Heart right ventricle (tissue), 16 donors: Measurements from ENCODE around the gene SYNE1. TPM values are rescaled to one million over a fixed set of nuclear protein-coding genes. Genes with fewer than 3 reads are reported as not detected.

ENCODE experiments used
- ATAC-seq, 8 donors: fragments of 200-7000 bp; cut with Tn5 transposase; one replicate each; pipeline ENCODE4 v1.9.1; 2020; ENCODE audit warnings: mild to moderate bottlenecking in 8 of 8, moderate library complexity in 8 of 8, moderate number of reproducible peaks in 1 of 8
- DNase-seq, 2 donors: peaks; one replicate each; pipeline ENCODE4 v3.0.0-alpha.2; 2020
- H3K27ac ChIP-seq, 10 donors: fragments of 200-600 bp; sonication (generic) in 2 of 10; one replicate each; pipeline versions ENCODE4 v1.5.0 to v1.8.0; 2020 to 2022; ENCODE audit warnings: mild to moderate bottlenecking in 3 of 10
- H3K27me3 ChIP-seq, 7 donors: fragments of 200-600 bp; one replicate each; pipeline ENCODE4 v1.8.0; 2021 to 2022; ENCODE audit warnings: mild to moderate bottlenecking in 2 of 7
- H3K36me3 ChIP-seq, 9 donors: fragments of 200-600 bp; sonication (generic) in 1 of 9; one replicate each; pipeline versions ENCODE4 v1.5.0 to v1.8.0; 2020 to 2022; ENCODE audit warnings: mild to moderate bottlenecking in 2 of 9
- H3K4me1 ChIP-seq, 9 donors: fragments of 200-600 bp; sonication (generic) in 1 of 9; one replicate each; pipeline versions ENCODE4 v1.5.0 to v1.8.0; 2020 to 2022; ENCODE audit warnings: mild to moderate bottlenecking in 4 of 9
- H3K4me3 ChIP-seq, 10 donors: fragments of 200-600 bp; sonication (generic) in 2 of 10; one replicate each; pipeline versions ENCODE4 v1.5.0 to v1.8.0; 2020 to 2022; ENCODE audit warnings: mild to moderate bottlenecking in 7 of 10, moderate library complexity in 2 of 10
- H3K9me3 ChIP-seq, 11 donors: fragments of 200-600 bp in 10 of 11; sonication (generic) in 2 of 11; one replicate each; pipeline versions ENCODE4 v1.5.0 to v1.8.0; 2013 to 2022; ENCODE audit warnings: mild to moderate bottlenecking in 2 of 11, control low read depth in 1 of 11, moderate library complexity in 1 of 11
- WGBS, 2 donors: extraction: QIAGEN DNeasy Blood & Tissue Kit; methylation state at CpG; one replicate each; pipeline ENCODE4 v1.1.7; 2013; ENCODE audit warnings: inconsistent platforms in 1 of 2; 5-methylcytosine and 5-hydroxymethylcytosine counted together
- intact Hi-C, 10 donors: fragments of 100-400 bp; cut with DNase I; formaldehyde crosslinking; loops; one replicate each; pipeline versions ENCODE4 v1.11.1 to v1.14.2; 2022
- polyA plus RNA-seq, 2 donors: library from polyadenylated mRNA; stranded (reverse); fragments of 200-250 nt; gene quantifications; one replicate each; pipeline ENCODE4 v1.2.3, GENCODE V29; 2013
- total RNA-seq, 10 donors: library from RNA; stranded (reverse); fragmentation: NEBNext Ultra II Directional in 3 of 10; extraction: Animal tissue kit (Norgen Biotek cat#: 25700) in 3 of 10; gene quantifications; one replicate each; pipeline versions ENCODE4 v1.2.1 to v1.2.4, GENCODE V29; 2021 to 2023
- TF ChIP-seq, protein P1 (sequence below), 9 donors: fragments of 200-600 bp; sonication (generic) in 2 of 9; IDR thresholded peaks; one replicate each; pipeline versions ENCODE4 v1.5.0 to v1.8.0; 2021 to 2022; ENCODE audit warnings: antibody characterized with exemption in 9 of 9, mild to moderate bottlenecking in 5 of 9, moderate library complexity in 1 of 9
- donor health status: Arrhythmogenic right ventricular cardiomyopathy.
- donor health status: ischemic (EF 13 %, LVEDD 7.1; RV severe dilation, severe dysfunction).
- donor health status: healthy with polysubstance abuse.
- donor health status: DM: no; HTN: yes; CAD: no.
- donor health status: DM: no; HTN: no; CAD: no.
- donor health status: ischemic (EF 25% LVEDD 6.9; RV normal size, moderate dysfunction).
- donor health status: ischemic (EF 25% LVEDD 5.7; RV mildly dilated, moderate dysfunction).
- donor health status: healthy.
- donor health status: DM: yes; HTN: yes; CAD: no.
- donor health status: Ischemic cardiomyopathy.
- donor health status: ischemic (EF 35%, LVEDD 5.7; RV mildly dilated, moderate dysfunction).
- donor health status: nonischemic (EF 11% LVEDD 7.7; RV severe dilation, severe dysfunction).
- donor health status: DM: yes; HTN: yes; CAD: no.
- donor health status: PGD.
- donor health status: ischemic (EF 29% LVEDD 5.4; RV normal size, mild dysfunction).
- donor health status: nonischemic (EF 23%, LVEDD 6.1; RV moderate dilation, normal function).

SYNE1 gene
- total and polyA plus RNA-seq, 12 donors = 18.9 to 176 (median 126) TPM

DNA sequence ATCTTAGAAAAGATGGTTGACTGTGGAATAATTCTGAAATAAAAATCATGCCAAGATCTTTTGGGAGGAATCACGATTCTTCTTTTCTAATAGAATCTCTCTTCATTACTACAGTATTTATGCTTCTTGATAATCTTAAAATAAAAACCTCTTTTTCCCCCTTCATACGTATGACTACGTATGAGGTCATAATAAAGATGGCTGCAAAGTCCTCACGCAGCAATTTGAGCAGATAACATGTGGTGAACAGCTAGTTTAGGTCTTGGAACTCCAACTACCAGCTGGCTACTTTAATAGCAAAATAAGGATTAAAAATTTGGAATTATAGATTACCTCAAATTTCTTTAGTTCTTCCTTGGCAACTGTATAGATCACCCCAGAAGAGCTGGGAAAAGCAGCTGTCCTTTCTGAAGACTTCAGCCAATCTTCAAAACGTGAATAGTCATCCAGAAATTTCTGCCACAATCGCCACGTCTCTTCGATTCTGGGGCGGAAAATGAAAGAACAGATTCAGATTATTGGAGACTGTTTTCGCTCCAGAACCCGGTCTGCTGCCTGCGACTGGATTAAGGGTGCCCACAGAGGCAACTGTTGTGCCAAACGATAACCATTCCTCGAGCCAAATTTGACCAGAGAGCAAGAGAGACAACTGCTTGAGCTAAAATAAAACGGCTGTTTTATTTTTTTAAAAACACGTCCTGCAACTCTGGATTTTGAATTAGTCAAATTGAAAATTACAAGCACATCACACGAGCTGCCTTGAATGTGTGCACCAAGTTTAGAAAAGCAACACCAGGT, 482.4 kb downstream of the SYNE1 start:
- no peaks in the 10 kb centered on the region for H3K9me3 ChIP-seq
- peaks cover 0 to 100% (median 62%) of the 10 kb centered on the region in 9 donors for H3K36me3 ChIP-seq
- intact Hi-C loops = loop anchor here in 2 of 10 donors (10.0 kb wide), 2 partner anchors 60 to 100 kb away; no protein-coding TSS in a partner anchor
- DNase-seq (no peak), ATAC-seq (no peak)
- TF ChIP-seq, protein P1, sequence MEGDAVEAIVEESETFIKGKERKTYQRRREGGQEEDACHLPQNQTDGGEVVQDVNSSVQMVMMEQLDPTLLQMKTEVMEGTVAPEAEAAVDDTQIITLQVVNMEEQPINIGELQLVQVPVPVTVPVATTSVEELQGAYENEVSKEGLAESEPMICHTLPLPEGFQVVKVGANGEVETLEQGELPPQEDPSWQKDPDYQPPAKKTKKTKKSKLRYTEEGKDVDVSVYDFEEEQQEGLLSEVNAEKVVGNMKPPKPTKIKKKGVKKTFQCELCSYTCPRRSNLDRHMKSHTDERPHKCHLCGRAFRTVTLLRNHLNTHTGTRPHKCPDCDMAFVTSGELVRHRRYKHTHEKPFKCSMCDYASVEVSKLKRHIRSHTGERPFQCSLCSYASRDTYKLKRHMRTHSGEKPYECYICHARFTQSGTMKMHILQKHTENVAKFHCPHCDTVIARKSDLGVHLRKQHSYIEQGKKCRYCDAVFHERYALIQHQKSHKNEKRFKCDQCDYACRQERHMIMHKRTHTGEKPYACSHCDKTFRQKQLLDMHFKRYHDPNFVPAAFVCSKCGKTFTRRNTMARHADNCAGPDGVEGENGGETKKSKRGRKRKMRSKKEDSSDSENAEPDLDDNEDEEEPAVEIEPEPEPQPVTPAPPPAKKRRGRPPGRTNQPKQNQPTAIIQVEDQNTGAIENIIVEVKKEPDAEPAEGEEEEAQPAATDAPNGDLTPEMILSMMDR (IDR thresholded peaks at IDR 0.05) = no peak
- H3K27me3 ChIP-seq = no peaks in the 10 kb centered on the region
- peaks cover 0 to 8% (median 0%) of the 10 kb centered on the region in 9 donors for H3K4me1 ChIP-seq
- peak overlapping the region in 1 of 10 donors; percentile 9 for H3K27ac ChIP-seq
- 84 to 88% methylated on average over 17 of the region's 17 CpGs for WGBS, 2 donors
- no peak overlapping the region for H3K4me3 ChIP-seq

DNA sequence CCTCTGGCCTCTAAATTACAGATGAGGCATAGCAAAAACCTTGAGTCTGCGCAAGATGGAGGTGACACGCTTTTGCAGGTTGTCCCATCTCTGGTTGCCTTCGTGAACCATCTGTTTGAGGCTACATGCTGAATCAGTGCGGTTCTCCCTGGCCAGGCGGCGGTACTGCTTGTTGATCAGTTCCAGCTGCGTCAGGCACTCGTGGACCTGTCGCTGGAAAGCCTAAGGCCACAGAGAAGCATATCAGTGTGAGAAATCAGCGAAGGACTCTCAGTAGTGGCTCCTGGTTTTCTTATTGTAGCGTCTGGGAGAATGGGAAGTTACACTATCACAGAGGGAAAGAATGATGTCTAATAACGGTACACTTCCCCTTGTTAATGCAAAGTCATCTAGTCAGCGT, 485.2 kb downstream of the SYNE1 start:
- DNase-seq (no peak), ATAC-seq (no peak)
- Histone ChIP-seq H3K27ac (no peak overlapping the region), H3K4me3 (no peak overlapping the region), H3K9me3 (no peaks in the 10 kb centered on the region), H3K27me3 (no peaks in the 10 kb centered on the region), H3K36me3 (peaks cover 0 to 100% (median 83%) of the 10 kb centered on the region in 9 donors), H3K4me1 (peaks cover 0 to 14% (median 7%) of the 10 kb centered on the region in 9 donors)
- intact Hi-C loops = loop anchor here in 2 of 10 donors (10.0 kb wide), 2 partner anchors 63 to 103 kb away; no protein-coding TSS in a partner anchor
- TF ChIP-seq, protein P1 (IDR thresholded peaks at IDR 0.05) = no peak
- WGBS, 2 donors = 77 to 85% methylated on average over 13 of the region's 13 CpGs

DNA sequence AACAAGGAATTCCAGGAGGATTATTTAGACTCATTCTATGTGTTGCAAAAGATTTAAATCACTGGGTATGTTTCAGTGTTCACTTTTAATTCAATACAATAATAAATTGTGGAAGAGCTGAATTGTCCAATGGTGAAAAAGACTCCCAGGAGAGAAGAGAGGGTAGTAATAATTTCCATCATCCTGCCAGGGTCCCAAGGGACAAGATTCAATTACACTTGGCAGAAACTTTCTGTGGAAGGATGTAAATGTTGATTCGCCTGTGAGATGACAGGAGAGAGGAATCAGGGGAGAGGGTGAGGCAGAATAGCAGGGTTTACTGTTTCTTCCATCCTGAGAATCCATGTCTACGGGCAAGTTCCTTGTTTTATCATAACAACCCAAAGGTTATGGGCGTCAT, 487.0 kb downstream of the SYNE1 start:
- intact Hi-C loops = loop anchor here in 2 of 10 donors (10.0 kb wide), 2 partner anchors 65 to 105 kb away; no protein-coding TSS in a partner anchor
- TF ChIP-seq, protein P1 (IDR thresholded peaks at IDR 0.05) = no peak
- Histone ChIP-seq H3K27ac (peak overlapping the region in 2 of 10 donors; percentile 2 to 9), H3K27me3 (no peaks in the 10 kb centered on the region), H3K4me3 (no peak overlapping the region), H3K4me1 (peaks cover 0 to 25% (median 10%) of the 10 kb centered on the region in 9 donors), H3K36me3 (peaks cover 0 to 100% (median 82%) of the 10 kb centered on the region in 9 donors), H3K9me3 (no peaks in the 10 kb centered on the region)
- ATAC-seq = no peak
- 63 to 64% methylated on average over 3 of the region's 3 CpGs for WGBS, 2 donors
- DNase-seq = no peak

DNA sequence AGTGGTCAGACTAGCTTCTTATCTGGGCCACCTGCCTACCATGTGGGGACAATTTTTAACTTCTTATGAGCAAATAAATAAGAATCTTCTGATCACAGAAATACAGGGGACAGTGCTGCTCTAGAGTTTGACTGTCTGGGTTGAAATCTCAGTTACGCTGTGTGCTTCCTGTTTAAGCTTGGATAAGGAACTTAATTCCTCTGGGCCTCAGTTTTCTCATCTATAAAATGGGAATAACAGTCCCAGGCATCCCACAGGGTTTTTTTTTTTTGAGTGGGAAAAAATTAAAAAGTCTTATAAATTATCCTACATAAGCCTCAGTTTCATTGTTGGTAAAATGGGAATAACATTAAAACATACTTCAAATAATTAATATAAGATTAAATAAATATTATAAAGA, 488.8 kb downstream of the SYNE1 start:
- Histone ChIP-seq H3K36me3 (peaks cover 0 to 100% (median 78%) of the 10 kb centered on the region in 9 donors), H3K9me3 (no peaks in the 10 kb centered on the region), H3K27ac (peak overlapping the region in 1 of 10 donors; percentile 66), H3K4me1 (peaks cover 0 to 30% (median 10%) of the 10 kb centered on the region in 9 donors), H3K27me3 (no peaks in the 10 kb centered on the region), H3K4me3 (no peak overlapping the region)
- ATAC-seq = no peak
- no peak for DNase-seq
- 95 to 98% methylated on average over 1 of the region's 1 CpG for WGBS, 2 donors
- intact Hi-C loops = loop anchor here in 1 of 10 donors (10.0 kb wide), 1 partner anchor 116 kb away; no protein-coding TSS in a partner anchor
- TF ChIP-seq, protein P1 (IDR thresholded peaks at IDR 0.05) = no peak
